Measurements from ENCODE around the gene TBL2. TPM values are rescaled to one million over a fixed set of nuclear protein-coding genes. Genes with fewer than 3 reads are reported as not detected.
A peak's percentile ranks its signal among the peaks of the same experiment; 100 is the strongest.
"Not testable (repeated sequence)": the region's sequence is repeated elsewhere in the genome, so short reads cannot be mapped to it uniquely, and the experiment has no call there.

TBL2 gene
- total and polyA plus RNA-seq, 2 donors (not counting 1 experiment from before 2014, with no cell fraction given): 15.1 to 34.6 TPM

DNA sequence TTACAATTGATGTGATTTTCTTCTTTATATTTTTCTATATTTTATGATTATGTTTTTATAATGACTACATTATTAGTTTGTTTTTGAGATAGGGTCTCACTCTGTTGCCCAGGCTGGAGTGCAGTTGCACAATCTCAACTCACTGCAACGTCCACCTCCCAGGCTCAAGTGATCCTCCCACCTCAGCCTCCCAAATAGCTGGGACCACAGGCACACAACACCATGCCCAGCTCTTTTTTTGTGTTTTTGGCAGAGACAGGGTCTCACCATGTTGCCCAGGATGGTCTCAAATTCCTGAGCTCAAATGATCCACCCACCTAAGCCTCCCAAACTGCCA lies 52.3 kb downstream of the TBL2 start:
- not testable (repeated sequence) for H3K9ac ChIP-seq (ENCODE audit: low read length)
- H3K4me1 Mint-ChIP-seq: peaks cover 36% of the 10 kb centered on the region
- POLR2A ChIA-PET: interaction anchor here (0.9 kb wide), 1 partner anchor 31 kb away, joined by 4 read pairs; the partner anchor contains the start of gene BCL7B

DNA sequence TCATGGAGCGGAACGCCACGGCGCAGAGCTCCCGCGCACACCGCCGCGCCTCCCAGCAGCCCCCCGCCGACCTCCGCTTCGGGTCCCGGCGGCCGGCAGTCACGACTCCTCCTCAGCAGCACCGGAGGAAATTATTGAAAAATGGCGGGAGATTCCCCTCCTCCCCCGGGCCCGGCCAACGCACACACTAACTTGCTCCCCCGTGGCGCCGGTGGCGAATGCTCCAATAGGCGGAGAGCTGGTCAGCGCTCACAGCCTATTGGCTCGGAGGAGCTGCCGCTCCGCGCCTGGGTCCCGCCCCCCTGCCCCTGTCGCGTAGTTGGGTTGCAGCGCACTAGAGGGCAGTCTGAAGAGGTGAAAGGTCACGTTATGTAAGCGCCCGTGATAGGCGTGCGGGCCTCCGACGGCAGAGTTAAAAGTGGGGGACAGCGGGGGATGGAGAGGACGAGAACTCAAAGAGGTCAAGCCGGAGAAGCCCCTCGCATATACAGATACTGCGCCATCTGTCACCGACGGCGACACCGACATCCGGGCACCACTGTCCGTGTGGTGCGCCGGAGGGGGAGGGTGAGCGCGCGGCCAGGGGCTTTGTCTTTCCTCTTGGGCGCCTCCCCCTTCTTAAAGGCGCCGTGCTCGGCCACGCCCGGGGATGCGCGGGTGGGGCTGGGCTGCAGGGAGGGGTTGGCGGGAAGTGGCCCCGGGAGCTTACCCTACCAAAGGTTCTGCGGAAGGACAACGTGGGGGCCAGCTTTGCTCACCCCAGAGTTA lies 56.1 kb downstream of the TBL2 start, which contains the start of gene BAZ1B:
TSS of gene BAZ1B (minus strand) at position 189 of the 768 bp plus-strand sequence. CDS start 360 bp downstream, outside the sequence.
- Mint-ChIP-seq H3K4me1 (peaks cover 60% of the 10 kb centered on the region), H3K27ac (peak within 1 kb of the TSS; percentile 98), H3K4me3 (peak within 1 kb of the TSS; percentile 95), H3K27me3 (no peaks in the 10 kb centered on the region), H3K9me3 (ENCODE audit: insufficient read depth) (no peaks in the 10 kb centered on the region)
- no peak for TF ChIP-seq EZH2 (IDR thresholded peaks at IDR 0.05; ENCODE audit: borderline replicate concordance, insufficient read depth, low read depth, low read length, poor library complexity, severe bottlenecking)
- no peak for TF ChIP-seq CTCF (IDR thresholded peaks at IDR 0.05)
- Histone ChIP-seq H3K9ac (ENCODE audit: low read length) (peak within 1 kb of the TSS; percentile 85), H3K36me3 (replicated peaks in 1 of 2; ENCODE audit: control extremely low read depth in 1 of 2, control insufficient read depth in 1 of 2, extremely low read depth in 1 of 2, insufficient read depth in 2 of 2, low read length in 1 of 2) (peaks cover 1 to 11% of the 10 kb centered on the region in 2 experiments), H3K9me3 (ENCODE audit: control extremely low read depth in 1 of 3, control insufficient read depth in 2 of 3, insufficient read depth in 1 of 3, low read length in 2 of 3) (no peaks in the 10 kb centered on the region), H2AFZ (ENCODE audit: insufficient read depth, low read depth, low read length, poor library complexity, severe bottlenecking) (peak within 1 kb of the TSS; percentile 74), H3K79me2 (ENCODE audit: control insufficient read depth, insufficient read depth, low read length) (peaks cover 49% of the 10 kb centered on the region), H3K4me2 (replicated peaks; ENCODE audit: low read depth, low read length, poor library complexity, severe bottlenecking) (peak within 1 kb of the TSS; percentile 89), H4K20me1 (ENCODE audit: control insufficient read depth, insufficient read depth, low read length, poor library complexity, severe bottlenecking) (peaks cover 28% of the 10 kb centered on the region), H3K27me3 (replicated peaks in 1 of 4; ENCODE audit: control extremely low read depth in 1 of 4, control insufficient read depth in 3 of 4, insufficient read depth in 4 of 4, low read length in 3 of 4) (no peaks in the 10 kb centered on the region), H3K27ac (ENCODE audit: low read length in 2 of 2) (peak within 1 kb of the TSS; percentile 82 to 87), H3K4me3 (ENCODE audit: control extremely low read depth in 1 of 5, extremely low read depth in 1 of 5, insufficient read depth in 1 of 5, low read depth in 2 of 5, low read length in 4 of 5) (peak within 1 kb of the TSS; percentile 50 to 78 (median 68)), H3K4me1 (ENCODE audit: control insufficient read depth in 2 of 2, insufficient read depth in 2 of 2, low read length in 2 of 2) (peaks cover 58 to 63% of the 10 kb centered on the region in 2 donors)
- ATAC-seq (ENCODE audit: low read depth) (peak; percentile 91), DNase-seq (peak; percentile 98)
- ChIA-PET CTCF (interaction anchor here (0.9 to 1.5 kb wide), 6 partner anchors 14 to 203 kb away, joined by 3 to 5 read pairs (median 4); partner anchors contain the start of genes BCL7B and TBL2), POLR2A (interaction anchor here (0.6 to 2.3 kb wide), 6 partner anchors 27 to 216 kb away, joined by 3 to 10 read pairs (median 4); partner anchors contain the start of genes ABHD11, BCL7B and TBL2)
- intact Hi-C loops (cut with micrococcal nuclease): loop anchor here (1.0 to 5.0 kb wide), 6 partner anchors 35 to 694 kb away; partner anchors contain the start of genes ABHD11, BCL7B, BUD23 and DNAJC30
- under 1% methylated on average over 57 of the region's 71 CpGs for WGBS (ENCODE audit: insufficient coverage)

More for the DNA sequence above, 52.3 kb downstream of the TBL2 start:
- CTCF ChIA-PET; H3K4me3 ChIP-seq (ENCODE audit: control extremely low read depth in 1 of 5, extremely low read depth in 1 of 5, insufficient read depth in 1 of 5, low read depth in 2 of 5, low read length in 4 of 5); ATAC-seq (ENCODE audit: low read depth); H3K27me3 Mint-ChIP-seq; H3K27me3 ChIP-seq (replicated peaks in 1 of 4; ENCODE audit: control extremely low read depth in 1 of 4, control insufficient read depth in 3 of 4, insufficient read depth in 4 of 4, low read length in 3 of 4); H3K9me3 Mint-ChIP-seq (ENCODE audit: insufficient read depth); H3K27ac Mint-ChIP-seq; H4K20me1 ChIP-seq (ENCODE audit: control insufficient read depth, insufficient read depth, low read length, poor library complexity, severe bottlenecking); H3K36me3 ChIP-seq (replicated peaks in 1 of 2; ENCODE audit: control extremely low read depth in 1 of 2, control insufficient read depth in 1 of 2, extremely low read depth in 1 of 2, insufficient read depth in 2 of 2, low read length in 1 of 2); H3K9me3 ChIP-seq (ENCODE audit: control extremely low read depth in 1 of 3, control insufficient read depth in 2 of 3, insufficient read depth in 1 of 3, low read length in 2 of 3); H2AFZ ChIP-seq (ENCODE audit: insufficient read depth, low read depth, low read length, poor library complexity, severe bottlenecking); H3K4me3 Mint-ChIP-seq; DNase-seq; intact Hi-C loops (cut with micrococcal nuclease): not testable (repeated sequence)
- Histone ChIP-seq H3K27ac (ENCODE audit: low read length in 2 of 2) (peak overlapping the region; percentile 44 to 68), H3K4me2 (replicated peaks; ENCODE audit: low read depth, low read length, poor library complexity, severe bottlenecking) (peak overlapping the region; percentile 72), H3K4me1 (ENCODE audit: control insufficient read depth in 2 of 2, insufficient read depth in 2 of 2, low read length in 2 of 2) (peaks cover 30 to 42% of the 10 kb centered on the region in 2 donors), H3K79me2 (ENCODE audit: control insufficient read depth, insufficient read depth, low read length) (peaks cover 10% of the 10 kb centered on the region)
- WGBS (ENCODE audit: insufficient coverage): 63% methylated on average over 1 of the region's 1 CpG
